Measurements from ENCODE around the gene CLEC16A. TPM values are rescaled to one million over a fixed set of nuclear protein-coding genes. Genes with fewer than 3 reads are reported as not detected.
"Not testable (repeated sequence)": the region's sequence is repeated elsewhere in the genome, so short reads cannot be mapped to it uniquely, and the experiment has no call there.

CLEC16A gene
- total RNA-seq, 1 donor from 2014 or later, result 58.1 TPM

DNA sequence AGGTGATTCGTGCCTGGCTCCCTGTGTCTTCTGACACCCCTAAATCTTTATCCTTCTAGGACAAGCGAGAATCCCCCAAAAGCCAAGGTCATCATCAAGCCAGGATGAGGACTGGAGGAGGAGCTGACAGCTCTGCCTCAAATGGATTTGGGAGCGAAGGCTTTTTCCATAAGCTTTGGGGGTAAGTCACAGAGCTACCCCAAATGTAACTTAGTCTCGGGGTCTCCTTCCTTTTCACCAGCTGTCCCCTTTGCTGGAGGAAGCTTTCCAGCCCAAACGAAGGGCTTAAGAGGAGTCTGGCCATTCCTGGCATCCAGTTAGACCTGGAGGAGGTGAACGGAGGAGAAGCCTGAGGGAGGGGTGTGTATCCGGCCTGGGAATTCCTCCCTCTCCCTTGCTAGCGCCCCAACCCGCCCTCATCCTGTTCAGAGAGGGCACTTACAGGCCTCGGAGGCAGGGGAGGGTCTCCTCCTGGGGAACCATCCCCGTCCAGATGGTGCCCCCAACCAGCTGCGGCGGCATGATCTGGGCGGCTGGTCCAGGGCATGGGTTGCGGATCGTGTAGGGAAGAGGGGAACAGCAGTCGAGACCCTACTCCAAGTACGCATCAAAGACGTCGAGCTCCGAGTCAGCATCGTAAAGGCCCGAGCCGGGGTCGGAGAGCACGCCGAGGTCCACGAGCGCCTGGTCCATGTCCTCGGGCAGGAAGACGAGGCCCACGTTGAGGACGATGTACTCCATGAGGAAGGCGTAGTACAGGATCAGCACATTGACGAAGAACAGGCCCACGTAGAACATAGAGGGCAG lies 3.0 kb upstream of the CLEC16A start:
- Mint-ChIP-seq H3K4me1 (ENCODE audit: unreplicated experiment) (peaks cover 64% of the 10 kb centered on the region), H3K27ac (ENCODE audit: unreplicated experiment) (no peak overlapping the region)

DNA sequence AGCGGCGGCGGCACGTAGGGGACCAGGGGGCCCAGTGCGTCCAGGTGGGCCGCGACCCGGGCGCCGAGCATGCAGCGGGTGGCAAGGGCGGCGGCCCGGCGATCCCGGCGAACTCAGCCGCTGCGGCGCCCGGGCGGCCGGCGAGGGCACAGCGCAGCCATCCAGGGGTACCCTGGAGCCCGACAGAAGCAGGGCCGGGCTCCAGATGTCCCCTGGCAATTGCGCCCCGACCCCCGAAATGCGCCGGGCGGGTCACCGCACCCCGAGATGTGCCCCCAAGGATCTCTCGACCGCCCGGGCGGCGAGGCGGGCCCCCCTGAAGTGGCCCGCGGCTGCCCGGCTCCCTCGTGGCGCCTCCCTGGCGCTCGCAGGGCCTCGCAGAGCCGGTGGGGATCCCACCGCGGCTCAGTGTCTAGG lies 2.4 kb upstream of the CLEC16A start:
- Mint-ChIP-seq H3K36me3 (ENCODE audit: low read depth, unreplicated experiment) (peaks cover 14% of the 10 kb centered on the region), H3K4me1 (ENCODE audit: unreplicated experiment) (peaks cover 64% of the 10 kb centered on the region), H3K4me3 (ENCODE audit: unreplicated experiment) (peak overlapping the region; percentile 96), H3K27me3 (ENCODE audit: unreplicated experiment) (peaks cover 18% of the 10 kb centered on the region)
- H3K9me3 Mint-ChIP-seq (ENCODE audit: unreplicated experiment); H3K27ac Mint-ChIP-seq (ENCODE audit: unreplicated experiment); DNase-seq (ENCODE audit: low spot score): not testable (repeated sequence)

More for the DNA sequence above, 3.0 kb upstream of the CLEC16A start:
- Mint-ChIP-seq H3K27me3 (ENCODE audit: unreplicated experiment) (peaks cover 18% of the 10 kb centered on the region), H3K36me3 (ENCODE audit: low read depth, unreplicated experiment) (peaks cover 14% of the 10 kb centered on the region), H3K4me3 (ENCODE audit: unreplicated experiment) (peak overlapping the region; percentile 96), H3K9me3 (ENCODE audit: unreplicated experiment) (no peaks in the 10 kb centered on the region)
- no peak for DNase-seq (ENCODE audit: low spot score)
- TF ChIP-seq, protein P1, sequence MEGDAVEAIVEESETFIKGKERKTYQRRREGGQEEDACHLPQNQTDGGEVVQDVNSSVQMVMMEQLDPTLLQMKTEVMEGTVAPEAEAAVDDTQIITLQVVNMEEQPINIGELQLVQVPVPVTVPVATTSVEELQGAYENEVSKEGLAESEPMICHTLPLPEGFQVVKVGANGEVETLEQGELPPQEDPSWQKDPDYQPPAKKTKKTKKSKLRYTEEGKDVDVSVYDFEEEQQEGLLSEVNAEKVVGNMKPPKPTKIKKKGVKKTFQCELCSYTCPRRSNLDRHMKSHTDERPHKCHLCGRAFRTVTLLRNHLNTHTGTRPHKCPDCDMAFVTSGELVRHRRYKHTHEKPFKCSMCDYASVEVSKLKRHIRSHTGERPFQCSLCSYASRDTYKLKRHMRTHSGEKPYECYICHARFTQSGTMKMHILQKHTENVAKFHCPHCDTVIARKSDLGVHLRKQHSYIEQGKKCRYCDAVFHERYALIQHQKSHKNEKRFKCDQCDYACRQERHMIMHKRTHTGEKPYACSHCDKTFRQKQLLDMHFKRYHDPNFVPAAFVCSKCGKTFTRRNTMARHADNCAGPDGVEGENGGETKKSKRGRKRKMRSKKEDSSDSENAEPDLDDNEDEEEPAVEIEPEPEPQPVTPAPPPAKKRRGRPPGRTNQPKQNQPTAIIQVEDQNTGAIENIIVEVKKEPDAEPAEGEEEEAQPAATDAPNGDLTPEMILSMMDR (IDR thresholded peaks at IDR 0.05; ENCODE audit: unreplicated experiment), result no peak

DNA sequence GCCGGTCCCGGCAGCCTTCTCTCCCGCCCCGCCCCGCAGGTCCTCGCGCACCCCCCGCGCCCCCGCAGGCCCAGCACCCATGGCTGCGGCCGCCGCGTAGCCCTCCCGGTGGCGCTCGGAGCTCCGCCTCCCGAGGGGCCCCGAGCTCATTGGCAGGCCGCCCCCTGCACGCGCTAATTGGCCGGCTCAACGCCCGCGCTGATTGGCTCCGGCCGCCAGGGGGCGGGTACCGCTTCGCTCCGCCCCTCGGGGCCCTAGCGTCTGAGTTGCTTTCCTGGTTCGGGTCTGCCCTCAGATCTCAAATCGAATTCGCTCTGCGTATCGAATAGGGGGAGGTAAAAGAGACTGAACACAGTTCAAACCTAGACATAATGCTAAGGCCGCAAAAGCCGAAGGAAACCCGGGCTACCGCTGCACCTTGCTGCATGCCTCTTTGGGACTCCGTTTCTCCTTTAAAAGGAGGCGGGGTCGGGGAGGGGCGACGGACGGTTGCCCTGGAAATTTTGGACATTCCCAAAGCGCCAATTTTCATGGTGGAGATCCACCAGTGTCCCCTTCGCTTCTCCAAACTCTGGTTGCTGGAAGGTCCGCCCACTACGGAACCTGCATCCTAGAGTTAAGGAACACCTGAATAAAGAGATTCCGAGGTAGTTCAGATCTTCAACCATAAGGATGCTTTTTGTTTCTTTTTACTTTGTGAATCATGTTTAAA lies 1.9 kb upstream of the CLEC16A start, which contains the start of gene DEXI:
Gene DEXI (minus strand): TSS at position 117 of the 712 bp plus-strand sequence. CDS start 463 bp downstream, outside the sequence.
- Mint-ChIP-seq H3K27ac (ENCODE audit: unreplicated experiment) (no peak within 1 kb of the TSS), H3K4me1 (ENCODE audit: unreplicated experiment) (peaks cover 64% of the 10 kb centered on the region), H3K9me3 (ENCODE audit: unreplicated experiment) (no peaks in the 10 kb centered on the region), H3K4me3 (ENCODE audit: unreplicated experiment) (peak within 1 kb of the TSS; percentile 96), H3K36me3 (ENCODE audit: low read depth, unreplicated experiment) (peaks cover 14% of the 10 kb centered on the region), H3K27me3 (ENCODE audit: unreplicated experiment) (peaks cover 18% of the 10 kb centered on the region)
- DNase-seq (ENCODE audit: low spot score), result peak; percentile 97
- TF ChIP-seq, protein P1 (IDR thresholded peaks at IDR 0.05; ENCODE audit: unreplicated experiment), result peak; percentile 83

DNA sequence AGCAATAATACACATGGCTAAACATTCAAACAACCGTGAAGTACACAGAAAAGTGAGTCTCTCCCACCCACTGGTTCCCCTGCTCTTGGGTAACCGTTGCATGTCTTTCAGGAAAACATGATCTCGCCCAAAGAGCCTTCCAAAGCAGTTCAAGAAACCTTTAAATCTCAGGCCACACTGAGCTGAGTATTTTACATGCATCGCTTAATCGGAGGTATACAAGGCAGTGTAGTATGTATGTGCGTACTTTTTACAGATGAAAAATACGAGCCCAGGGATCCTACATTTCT lies 1.4 kb upstream of the CLEC16A start:
- Mint-ChIP-seq H3K4me1 (ENCODE audit: unreplicated experiment) (peaks cover 60% of the 10 kb centered on the region), H3K4me3 (ENCODE audit: unreplicated experiment) (peak overlapping the region; percentile 86), H3K36me3 (ENCODE audit: low read depth, unreplicated experiment) (peaks cover 14% of the 10 kb centered on the region), H3K27me3 (ENCODE audit: unreplicated experiment) (peaks cover 19% of the 10 kb centered on the region), H3K27ac (ENCODE audit: unreplicated experiment) (no peak overlapping the region), H3K9me3 (ENCODE audit: unreplicated experiment) (no peaks in the 10 kb centered on the region)
- TF ChIP-seq, protein P1 (IDR thresholded peaks at IDR 0.05; ENCODE audit: unreplicated experiment), result no peak
- no peak for DNase-seq (ENCODE audit: low spot score)

DNA sequence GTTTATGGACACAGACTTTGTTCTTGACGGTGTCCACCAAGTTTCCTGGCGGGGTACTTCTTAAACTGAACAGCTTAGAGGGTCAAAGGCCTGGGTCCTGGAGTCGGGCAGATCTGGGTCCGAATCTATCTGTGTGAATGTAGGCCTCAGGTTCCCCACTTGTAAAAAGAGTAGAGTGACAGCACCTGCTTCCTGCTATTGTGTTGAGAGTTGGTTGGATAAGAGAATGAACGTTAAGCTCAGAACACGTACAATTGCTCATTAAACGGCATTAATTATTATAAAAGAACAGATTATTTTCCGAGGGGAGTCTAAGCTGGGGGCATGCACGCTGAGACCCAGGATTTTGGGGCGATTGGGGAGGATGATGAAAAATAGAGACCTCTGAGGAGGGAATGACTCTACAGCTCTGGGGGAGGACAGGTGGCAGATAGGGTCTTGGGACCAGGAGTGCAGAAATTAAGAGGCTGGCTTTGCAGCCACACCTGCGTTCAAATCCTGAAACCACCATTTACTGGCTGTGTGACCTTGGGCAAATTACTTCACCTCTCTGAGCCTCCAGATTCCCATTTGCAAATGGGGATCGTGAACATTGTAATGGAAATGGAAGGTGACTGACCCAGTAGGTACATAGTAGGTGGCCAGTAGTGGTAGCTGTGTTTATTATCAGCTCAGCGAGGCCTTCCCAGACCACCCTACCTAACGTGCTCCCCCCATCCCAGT lies 862 bp downstream of the CLEC16A start:
- peak overlapping the region; percentile 95 for H3K4me3 Mint-ChIP-seq (ENCODE audit: unreplicated experiment)
- TF ChIP-seq, protein P1 (IDR thresholded peaks at IDR 0.05; ENCODE audit: unreplicated experiment), result no peak
- no peaks in the 10 kb centered on the region for H3K9me3 Mint-ChIP-seq (ENCODE audit: unreplicated experiment)
- peaks cover 11% of the 10 kb centered on the region for H3K36me3 Mint-ChIP-seq (ENCODE audit: low read depth, unreplicated experiment)
- H3K27me3 Mint-ChIP-seq (ENCODE audit: unreplicated experiment), result peaks cover 16% of the 10 kb centered on the region
- peak overlapping the region; percentile 90 for H3K27ac Mint-ChIP-seq (ENCODE audit: unreplicated experiment)
- peaks cover 61% of the 10 kb centered on the region for H3K4me1 Mint-ChIP-seq (ENCODE audit: unreplicated experiment)
- DNase-seq (ENCODE audit: low spot score), result no peak
